Testis (tissue), 2 donors: ENCODE data around the gene ADAMTSL1.

Source experiments
- CTCF ChIP-seq, 3 experiments: fragments of 450-650 bp in 2 of 3; fragments of 200-600 bp in 1 of 3; sonication (generic) in 1 of 3; IDR thresholded peaks; one replicate each; pipeline ENCODE4 v1.5.1; 2016 to 2019; ENCODE audit warnings: antibody characterized with exemption in 3 of 3, mild to moderate bottlenecking in 2 of 3, moderate library complexity in 1 of 3
- POLR2A ChIP-seq: fragments of 450-650 bp; IDR thresholded peaks from one replicate; pipeline ENCODE4 v1.6.1; 2017; ENCODE audit warnings: antibody characterized with exemption, mild to moderate bottlenecking, moderate library complexity

GRCh38 chr9:18909140-18910018 is 435.4 kb downstream of the ADAMTSL1 start:
- TF ChIP-seq CTCF (IDR thresholded peaks at IDR 0.05) (no peak), POLR2A (no peak)
